Heart left ventricle (tissue), 13 donors: ENCODE measurements around the gene MRC2.

Experiments
- CTCF ChIP-seq, 12 donors: fragments of 200-600 bp; sonication (generic) in 4 of 12; IDR thresholded peaks; one replicate each; pipeline versions ENCODE4 v1.5.0 to v1.8.0; 2018 to 2022; ENCODE audit warnings: antibody characterized with exemption in 12 of 12, mild to moderate bottlenecking in 5 of 12
- POLR2A ChIP-seq, 2 donors: fragments of 450-650 bp; IDR thresholded peaks; one replicate each; pipeline ENCODE4 v1.6.1; 2017; ENCODE audit warnings: antibody characterized with exemption in 2 of 2, mild to moderate bottlenecking in 2 of 2, moderate library complexity in 2 of 2
- donor health status: ischemic (EF 13 %, LVEDD 7.1; RV severe dilation, severe dysfunction).
- donor health status: DM: no; HTN: yes; CAD: no.
- donor health status: DM: no; HTN: no; CAD: no.
- donor health status: ischemic (EF 25% LVEDD 6.9; RV normal size, moderate dysfunction).
- donor health status: ischemic (EF 25% LVEDD 5.7; RV mildly dilated, moderate dysfunction).
- donor health status: ischemic (EF 35%, LVEDD 5.7; RV mildly dilated, moderate dysfunction).
- donor health status: nonischemic (EF 11% LVEDD 7.7; RV severe dilation, severe dysfunction).
- donor health status: DM: yes; HTN: yes; CAD: no.
- donor health status: PGD.
- donor health status: ischemic (EF 29% LVEDD 5.4; RV normal size, mild dysfunction).
- donor health status: nonischemic (EF 23%, LVEDD 6.1; RV moderate dilation, normal function).

GRCh38 chr17:62681061-62681938 lies 53.8 kb downstream of the MRC2 start:
- TF ChIP-seq CTCF (IDR thresholded peaks at IDR 0.05) (no peak), POLR2A (IDR thresholded peaks at IDR 0.05) (no peak)
